IPS-18c (cell line): Measurements from ENCODE around the gene PPARD.
"Not testable (repeated sequence)": the region's sequence is repeated elsewhere in the genome, so short reads cannot be mapped to it uniquely, and the experiment has no call there.

ENCODE experiments used
- H3K4me3 ChIP-seq: 2 replicates; pipeline ENCODE4 v1.7.0; 2013; ENCODE audit warnings: low read depth, mild to moderate bottlenecking, low read length, moderate library complexity; ENCODE audit not compliant: insufficient read depth
- H3K9me3 ChIP-seq: one replicate; pipeline ENCODE4 v1.6.1; 2013; ENCODE audit warnings: mild to moderate bottlenecking, low read length, moderate library complexity; ENCODE audit not compliant: control insufficient read depth, insufficient read depth

The PPARD gene

DNA sequence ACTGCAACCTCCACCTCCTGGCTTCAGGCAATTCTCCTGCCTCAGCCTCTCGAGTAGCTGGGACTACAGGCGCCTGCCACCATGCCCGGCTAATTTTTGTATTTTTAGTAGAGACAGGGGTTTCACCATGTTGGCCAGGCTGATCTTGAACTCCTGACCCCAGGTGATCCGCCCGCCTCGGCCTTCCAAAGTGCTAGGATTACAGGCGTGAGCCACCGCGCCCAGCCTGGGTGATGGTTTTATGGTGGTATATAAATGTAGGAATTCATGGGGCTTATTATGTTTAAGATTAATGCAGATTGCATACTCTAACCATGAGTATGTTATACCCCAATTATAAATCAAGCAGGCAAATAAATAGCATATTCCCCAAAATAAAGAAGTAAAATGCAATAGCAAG, 47.0 kb downstream of the PPARD start:
- H3K9me3 ChIP-seq, H3K4me3 ChIP-seq: not testable (repeated sequence)

GRCh38 chr6:35391240-35391968, 49.0 kb downstream of the PPARD start:
- Histone ChIP-seq H3K9me3 (no peaks in the 10 kb centered on the region), H3K4me3 (no peak overlapping the region)

DNA sequence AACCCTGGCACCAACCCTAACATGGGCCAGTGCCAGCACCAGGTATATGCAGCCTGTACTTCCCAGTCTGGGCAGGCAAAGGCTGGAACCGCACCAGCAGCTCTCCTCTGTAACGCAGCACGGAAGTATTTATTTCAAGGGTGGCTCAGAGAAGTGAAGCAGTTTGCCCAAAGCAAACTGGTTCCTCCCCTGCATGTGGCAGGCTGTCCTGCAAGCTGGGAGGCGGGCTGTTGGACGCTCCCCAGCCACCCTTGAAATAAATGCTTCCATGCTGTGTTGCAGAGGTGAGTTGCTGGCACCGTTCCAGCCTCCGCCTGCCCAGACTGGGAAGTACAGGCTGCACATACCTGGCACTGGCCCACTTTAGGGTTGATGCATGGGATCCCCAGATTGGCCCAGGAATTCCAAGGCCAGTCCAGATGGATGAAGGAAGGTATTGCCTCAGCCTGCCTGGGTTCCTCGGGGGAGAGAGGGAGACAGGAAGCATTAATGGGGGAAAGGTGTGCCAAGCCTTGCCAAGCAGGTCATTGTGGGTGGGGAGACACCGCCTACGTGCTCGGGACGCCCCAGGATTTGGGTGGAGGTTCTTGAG, 49.8 kb downstream of the PPARD start:
- Histone ChIP-seq H3K4me3 (no peak overlapping the region), H3K9me3 (no peaks in the 10 kb centered on the region)

GRCh38 chr6:35392773-35393672, 50.7 kb downstream of the PPARD start:
- Histone ChIP-seq H3K4me3 (no peak overlapping the region), H3K9me3 (no peaks in the 10 kb centered on the region)

DNA sequence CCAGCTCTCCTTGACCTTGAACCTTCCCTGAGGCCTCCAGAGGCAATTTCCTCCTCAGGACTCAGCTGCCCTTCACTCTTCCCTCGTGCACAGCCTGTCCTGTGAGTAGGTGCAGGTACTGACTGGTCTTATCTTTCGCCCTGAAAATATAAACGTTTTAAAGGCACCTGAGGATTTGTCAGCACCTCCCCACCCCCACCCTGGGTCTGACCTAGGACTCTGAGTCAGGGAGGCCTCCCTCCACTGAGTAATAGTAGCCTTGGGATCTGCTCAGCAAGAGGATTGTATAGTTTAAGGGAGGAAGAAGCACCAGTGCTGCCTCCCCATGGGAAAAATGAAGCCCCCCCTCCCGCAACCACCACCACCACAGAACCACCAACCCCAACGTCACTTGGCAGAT, 54.6 kb downstream of the PPARD start:
- Histone ChIP-seq H3K4me3 (no peak overlapping the region), H3K9me3 (no peaks in the 10 kb centered on the region)

DNA sequence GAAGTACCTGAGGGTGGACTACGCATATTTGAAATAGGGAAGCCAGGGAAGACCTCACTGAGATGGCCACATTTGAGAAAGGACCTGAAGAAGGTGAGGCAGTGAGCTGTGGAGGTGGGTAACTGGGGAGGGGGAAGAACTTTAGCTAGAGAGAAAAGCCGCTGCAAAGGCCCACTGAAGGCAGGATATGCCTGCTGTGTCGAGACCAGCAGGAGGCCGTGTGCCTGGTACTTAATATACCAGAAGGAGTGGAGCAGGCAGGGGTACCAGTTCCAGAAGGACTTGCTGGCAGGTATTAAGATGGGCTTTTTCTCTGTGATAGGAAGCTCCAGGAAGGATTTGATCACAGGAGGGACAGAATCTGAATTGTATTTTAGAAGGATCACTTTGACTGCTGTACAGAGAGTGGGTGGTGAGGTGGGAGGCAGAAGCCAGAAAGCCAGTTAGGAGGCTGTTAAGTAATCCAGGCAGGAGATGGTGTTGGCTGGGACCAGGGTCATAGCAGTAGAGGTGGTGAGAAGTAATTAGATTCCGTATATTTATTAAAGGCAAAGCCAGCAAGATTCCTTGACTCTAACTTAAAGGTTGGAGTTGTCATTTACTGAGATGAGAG, 55.6 kb downstream of the PPARD start:
- no peaks in the 10 kb centered on the region for H3K9me3 ChIP-seq
- no peak overlapping the region for H3K4me3 ChIP-seq

- H3K4me3 ChIP-seq: no peak overlapping the region
- no peaks in the 10 kb centered on the region for H3K9me3 ChIP-seq
Measured at GRCh38 chr6:35398526-35398925, 56.2 kb downstream of the PPARD start.

GRCh38 chr6:35400111-35400510, 57.8 kb downstream of the PPARD start:
- Histone ChIP-seq H3K9me3 (no peaks in the 10 kb centered on the region), H3K4me3 (no peak overlapping the region)

DNA sequence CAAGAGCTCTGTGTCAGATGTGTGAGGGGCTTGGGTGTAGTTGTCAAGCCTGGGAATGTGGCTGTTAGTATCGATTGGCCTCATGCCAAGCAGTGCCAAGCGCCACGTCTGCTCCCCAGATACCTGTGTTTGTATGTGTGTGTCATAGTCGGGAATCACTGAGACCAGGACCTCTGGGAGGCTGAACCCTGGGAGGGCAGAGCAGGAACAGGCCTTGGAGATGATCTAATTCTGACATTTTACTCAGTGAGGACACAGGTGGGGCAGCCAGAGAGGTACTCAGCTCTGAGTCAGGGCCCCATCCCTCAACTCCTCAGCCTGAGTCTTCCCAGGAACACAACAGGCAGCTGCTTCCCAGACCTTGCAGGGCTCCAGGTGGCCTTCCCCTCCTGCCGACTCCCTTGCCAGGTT, 58.5 kb downstream of the PPARD start:
- Histone ChIP-seq H3K4me3 (no peak overlapping the region), H3K9me3 (no peaks in the 10 kb centered on the region)

DNA sequence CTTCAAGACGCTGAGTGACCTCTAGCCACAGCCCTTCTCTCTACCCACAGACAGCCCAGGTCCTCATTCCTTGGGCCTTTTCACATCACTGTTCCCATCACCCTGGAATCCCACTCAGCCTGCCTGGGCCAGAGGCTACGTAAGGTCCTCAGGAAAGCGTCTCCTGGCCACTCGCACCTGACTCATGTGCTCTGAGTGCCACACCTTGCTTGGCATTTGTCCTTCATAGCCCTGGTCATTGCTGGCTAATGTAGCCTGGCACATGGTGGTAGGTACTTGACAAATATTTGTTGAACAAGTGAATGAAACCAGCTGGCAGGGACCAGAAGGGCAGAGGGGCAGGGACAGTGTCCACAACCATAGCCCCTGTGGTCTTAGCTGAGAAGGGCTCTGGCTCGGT, 59.2 kb downstream of the PPARD start:
- Histone ChIP-seq H3K9me3 (no peaks in the 10 kb centered on the region), H3K4me3 (no peak overlapping the region)

GRCh38 chr6:35402136-35402855, 59.9 kb downstream of the PPARD start:
- no peaks in the 10 kb centered on the region for H3K9me3 ChIP-seq
- no peak overlapping the region for H3K4me3 ChIP-seq

- Histone ChIP-seq H3K9me3 (no peaks in the 10 kb centered on the region), H3K4me3 (no peak overlapping the region)
Measured at GRCh38 chr6:35402856-35403191, 60.5 kb downstream of the PPARD start.

GRCh38 chr6:35403544-35404442, 61.4 kb downstream of the PPARD start:
- H3K9me3 ChIP-seq: no peaks in the 10 kb centered on the region
- H3K4me3 ChIP-seq: no peak overlapping the region

DNA sequence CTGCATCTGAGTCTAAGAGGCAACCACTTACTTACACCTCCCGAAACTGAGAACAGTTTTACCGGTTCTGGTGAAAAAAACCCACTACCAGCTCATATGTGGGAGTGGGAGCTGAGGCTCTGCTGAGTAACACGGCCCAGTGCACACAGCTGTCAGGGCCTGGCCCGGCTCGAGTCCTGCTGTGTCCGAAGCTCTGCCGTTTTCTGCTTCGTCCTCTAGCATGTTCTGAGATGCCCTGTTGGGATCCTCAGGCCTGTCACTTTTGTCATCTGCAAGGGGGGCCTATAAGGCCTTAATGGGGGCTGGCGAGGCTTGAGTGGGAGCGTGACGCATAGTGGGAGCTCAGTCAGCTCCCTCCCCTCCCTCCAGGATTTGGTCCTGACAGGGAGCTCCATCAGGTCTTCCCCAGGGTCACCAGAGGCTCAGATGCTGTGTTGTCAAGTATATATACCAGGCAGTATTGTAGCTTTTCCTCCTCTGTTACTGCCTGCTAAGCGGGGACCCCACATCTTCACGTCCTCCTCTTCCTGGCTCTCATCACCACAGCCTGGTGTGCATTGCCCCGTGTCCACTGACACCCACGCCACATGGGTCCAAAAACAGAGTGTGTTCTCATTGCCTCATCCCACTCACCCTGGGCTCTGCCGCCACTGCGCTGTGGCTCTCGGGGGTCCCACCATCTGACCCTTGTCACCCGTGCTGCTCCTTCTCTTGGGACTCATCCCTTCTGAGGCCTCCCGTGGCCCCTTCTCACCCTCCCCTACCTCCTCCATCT, 64.5 kb downstream of the PPARD start:
- Histone ChIP-seq H3K4me3 (no peak overlapping the region), H3K9me3 (no peaks in the 10 kb centered on the region)

- H3K9me3 ChIP-seq: no peaks in the 10 kb centered on the region
- H3K4me3 ChIP-seq: no peak overlapping the region
Measured at GRCh38 chr6:35409245-35409644, 66.9 kb downstream of the PPARD start.

DNA sequence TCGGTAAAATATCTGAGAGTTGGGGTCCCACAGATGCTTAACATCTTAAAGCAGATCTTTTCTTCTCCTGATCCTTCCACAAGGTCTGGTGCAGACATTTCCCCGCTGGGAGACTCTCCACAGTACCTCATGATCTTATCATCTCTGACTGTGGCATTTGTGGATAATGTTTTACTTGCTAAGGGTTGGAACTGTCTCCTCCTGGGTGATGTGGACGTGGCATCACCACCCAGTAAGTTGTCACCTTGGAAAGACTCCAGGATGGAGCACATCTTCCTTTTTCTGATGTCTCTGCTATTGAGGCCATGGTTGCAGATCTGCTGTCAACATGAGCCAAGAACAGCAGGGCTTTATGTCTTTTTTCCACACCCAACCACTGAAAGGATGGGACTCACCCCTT, 67.8 kb downstream of the PPARD start:
- H3K4me3 ChIP-seq: no peak overlapping the region
- no peaks in the 10 kb centered on the region for H3K9me3 ChIP-seq
